Measurements from ENCODE around the gene USP7. TPM values are rescaled to one million over a fixed set of nuclear protein-coding genes. Genes with fewer than 3 reads are reported as not detected.

Gene USP7
- total RNA-seq, 4 donors from 2014 or later, result 62.5 to 109 (median 89.1) TPM

DNA sequence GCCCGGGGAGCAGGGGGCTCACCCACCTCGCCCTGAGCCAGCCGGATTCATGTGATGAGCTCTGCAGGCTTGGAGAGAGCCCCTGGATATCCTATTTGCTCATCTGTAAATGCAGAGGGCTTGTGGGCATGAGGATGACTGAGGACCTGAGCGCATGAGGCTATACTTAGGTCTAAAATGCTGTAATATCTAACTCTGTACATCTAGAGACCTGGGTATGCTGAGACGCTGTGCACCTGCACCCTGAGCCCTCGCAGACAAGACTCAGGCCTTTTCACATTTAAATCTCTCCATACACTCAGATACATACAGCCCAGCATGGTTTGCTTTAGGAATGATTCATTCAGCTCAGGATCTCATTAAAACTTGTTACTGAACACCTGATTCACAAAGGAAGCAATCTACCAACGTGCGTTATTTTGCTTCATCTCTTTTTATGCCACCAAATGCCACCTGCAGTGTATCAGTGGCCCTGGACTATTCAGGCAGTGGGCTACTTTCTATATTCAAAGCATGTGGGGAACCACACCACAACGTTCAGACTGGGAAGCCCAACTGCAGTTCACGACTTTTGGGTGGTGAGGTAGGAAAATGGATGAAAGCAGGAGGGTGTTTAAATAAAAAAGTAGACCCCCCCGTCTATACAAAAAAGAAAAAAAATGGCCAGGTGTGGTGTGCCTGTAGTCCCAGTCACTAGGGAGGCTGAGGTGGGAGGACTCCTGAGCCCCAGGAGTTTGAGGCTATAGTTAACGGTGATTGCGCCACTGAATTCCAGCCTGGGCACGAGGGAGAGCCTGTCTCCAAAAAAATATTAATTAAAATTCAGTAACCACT lies 12.0 kb downstream of the USP7 start:
- peaks cover 23 to 93% (median 75%) of the 10 kb centered on the region in 3 donors for H3K4me1 ChIP-seq
- H3K36me3 ChIP-seq, result no peaks in the 10 kb centered on the region
- H3K4me3 ChIP-seq, result no peak overlapping the region
- no peak overlapping the region for H3K27ac ChIP-seq
- H3K9me3 ChIP-seq, result no peaks in the 10 kb centered on the region
- WGBS, 2 donors, result 58 to 65% methylated on average over 10 to 13 of the region's 14 CpGs
- no peak for DNase-seq
- intact Hi-C loops (cut with DNase I), result no loop called here
- TF ChIP-seq, protein P1, sequence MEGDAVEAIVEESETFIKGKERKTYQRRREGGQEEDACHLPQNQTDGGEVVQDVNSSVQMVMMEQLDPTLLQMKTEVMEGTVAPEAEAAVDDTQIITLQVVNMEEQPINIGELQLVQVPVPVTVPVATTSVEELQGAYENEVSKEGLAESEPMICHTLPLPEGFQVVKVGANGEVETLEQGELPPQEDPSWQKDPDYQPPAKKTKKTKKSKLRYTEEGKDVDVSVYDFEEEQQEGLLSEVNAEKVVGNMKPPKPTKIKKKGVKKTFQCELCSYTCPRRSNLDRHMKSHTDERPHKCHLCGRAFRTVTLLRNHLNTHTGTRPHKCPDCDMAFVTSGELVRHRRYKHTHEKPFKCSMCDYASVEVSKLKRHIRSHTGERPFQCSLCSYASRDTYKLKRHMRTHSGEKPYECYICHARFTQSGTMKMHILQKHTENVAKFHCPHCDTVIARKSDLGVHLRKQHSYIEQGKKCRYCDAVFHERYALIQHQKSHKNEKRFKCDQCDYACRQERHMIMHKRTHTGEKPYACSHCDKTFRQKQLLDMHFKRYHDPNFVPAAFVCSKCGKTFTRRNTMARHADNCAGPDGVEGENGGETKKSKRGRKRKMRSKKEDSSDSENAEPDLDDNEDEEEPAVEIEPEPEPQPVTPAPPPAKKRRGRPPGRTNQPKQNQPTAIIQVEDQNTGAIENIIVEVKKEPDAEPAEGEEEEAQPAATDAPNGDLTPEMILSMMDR (IDR thresholded peaks at IDR 0.05), result no peak
- TF ChIP-seq POLR2A (IDR thresholded peaks at IDR 0.05), result no peak
- no peaks in the 10 kb centered on the region for H3K27me3 ChIP-seq

DNA sequence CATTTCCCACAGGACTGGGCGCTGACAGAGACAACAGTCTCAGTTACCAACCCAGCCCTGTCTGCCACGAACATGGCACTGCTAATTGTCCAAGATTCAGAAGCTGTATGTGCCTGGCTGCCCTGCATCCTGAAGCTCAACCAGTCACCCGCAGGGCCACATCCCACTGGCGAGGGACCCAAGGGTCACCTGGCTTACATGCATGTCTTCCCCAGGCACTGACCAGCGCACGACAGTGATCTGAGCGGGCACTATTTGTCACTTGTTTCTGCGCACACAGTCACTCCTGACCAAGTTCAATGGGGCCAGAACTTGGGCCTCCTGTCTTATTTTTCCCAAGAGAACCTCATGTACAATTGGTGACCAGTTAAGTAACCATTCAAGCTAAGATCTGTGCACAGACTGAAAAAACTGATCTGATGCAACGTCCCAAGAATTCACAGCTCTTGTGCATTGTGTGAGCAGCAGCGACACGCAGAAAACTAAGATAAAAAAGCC lies 13.1 kb downstream of the USP7 start:
- no peaks in the 10 kb centered on the region for H3K9me3 ChIP-seq
- DNase-seq, result no peak
- no peak for TF ChIP-seq POLR2A (IDR thresholded peaks at IDR 0.05)
- TF ChIP-seq, protein P1 (IDR thresholded peaks at IDR 0.05), result no peak
- H3K4me3 ChIP-seq, result no peak overlapping the region
- WGBS, 2 donors, result 78 to 81% methylated on average over 9 to 11 of the region's 11 CpGs
- no peaks in the 10 kb centered on the region for H3K36me3 ChIP-seq
- intact Hi-C loops (cut with DNase I), result no loop called here
- H3K27me3 ChIP-seq, result no peaks in the 10 kb centered on the region
- H3K4me1 ChIP-seq, result peaks cover 15 to 93% (median 70%) of the 10 kb centered on the region in 3 donors
- no peak overlapping the region for H3K27ac ChIP-seq

DNA sequence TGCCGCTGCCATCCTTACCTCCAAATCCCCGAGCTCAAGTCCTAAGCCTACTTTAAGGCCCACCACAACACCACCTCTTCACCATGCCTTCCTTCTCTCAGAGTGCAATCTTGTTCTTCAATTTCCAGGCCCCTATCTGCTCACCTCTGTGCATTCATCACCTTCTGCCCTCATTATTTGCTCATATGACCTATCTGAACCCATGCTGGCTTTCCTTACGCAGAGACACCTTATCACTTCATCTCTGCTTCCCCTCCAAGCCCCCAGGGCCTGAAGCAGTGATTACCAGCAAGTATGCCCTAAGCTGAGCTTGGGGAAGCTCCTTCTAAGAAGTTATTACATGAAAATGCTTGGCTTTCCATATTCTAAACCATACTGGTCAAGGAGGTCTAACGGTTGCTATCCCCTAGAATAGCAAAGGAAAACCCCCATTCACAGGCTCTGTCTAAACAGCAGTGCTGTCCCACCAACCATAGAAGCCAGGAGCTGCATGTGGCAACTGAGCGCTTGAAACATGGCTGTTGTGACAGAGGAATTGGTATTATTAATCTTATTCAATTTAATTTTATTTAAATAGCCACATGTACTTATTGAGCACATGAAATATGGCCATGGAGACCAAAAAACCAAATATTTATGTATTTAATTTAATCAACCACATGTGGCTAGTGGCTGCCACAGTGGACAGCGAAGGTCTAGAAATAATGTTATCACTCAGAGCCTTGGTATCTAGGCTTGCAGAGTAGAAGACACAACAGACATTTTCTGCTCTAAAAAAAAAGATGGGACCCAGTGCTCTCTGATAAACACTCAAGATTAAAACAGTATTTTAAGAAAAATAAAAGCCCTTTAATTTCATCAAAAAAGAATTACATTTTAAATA lies 13.9 kb downstream of the USP7 start:
- peaks cover 15 to 93% (median 64%) of the 10 kb centered on the region in 3 donors for H3K4me1 ChIP-seq
- no peak for DNase-seq
- 71 to 72% methylated on average over 6 of the region's 6 CpGs for WGBS, 2 donors
- no peak for TF ChIP-seq POLR2A (IDR thresholded peaks at IDR 0.05)
- TF ChIP-seq, protein P1 (IDR thresholded peaks at IDR 0.05), result no peak
- H3K27me3 ChIP-seq, result no peaks in the 10 kb centered on the region
- H3K27ac ChIP-seq, result no peak overlapping the region
- H3K36me3 ChIP-seq, result no peaks in the 10 kb centered on the region
- H3K9me3 ChIP-seq, result no peaks in the 10 kb centered on the region
- intact Hi-C loops (cut with DNase I), result no loop called here
- no peak overlapping the region for H3K4me3 ChIP-seq

DNA sequence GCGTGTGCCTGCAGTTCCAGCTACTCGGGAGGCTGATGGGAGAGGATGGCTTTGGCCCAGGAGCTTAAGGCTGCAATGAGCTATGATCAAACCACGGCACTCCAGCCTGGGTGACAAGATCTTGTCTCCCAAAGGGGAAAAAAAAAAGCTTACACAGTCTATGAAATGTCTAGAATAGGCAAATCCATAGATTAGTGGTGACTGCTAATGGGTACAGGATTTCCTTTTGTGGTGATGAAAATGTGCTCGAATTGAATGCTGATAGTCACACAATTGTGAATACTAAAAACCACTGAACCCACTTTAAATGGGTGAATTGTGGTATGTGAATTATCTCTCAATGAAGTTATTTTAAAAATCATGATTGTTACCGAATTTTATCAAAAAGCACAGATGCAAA lies 14.9 kb downstream of the USP7 start:
- Histone ChIP-seq H3K27me3 (no peaks in the 10 kb centered on the region), H3K4me3 (no peak overlapping the region), H3K4me1 (peaks cover 15 to 95% (median 61%) of the 10 kb centered on the region in 3 donors), H3K36me3 (no peaks in the 10 kb centered on the region), H3K9me3 (no peaks in the 10 kb centered on the region), H3K27ac (no peak overlapping the region)
- WGBS, 2 donors, result 60 to 73% methylated on average over 5 of the region's 5 CpGs
- intact Hi-C loops (cut with DNase I), result no loop called here
- TF ChIP-seq, protein P1 (IDR thresholded peaks at IDR 0.05), result no peak
- TF ChIP-seq POLR2A (IDR thresholded peaks at IDR 0.05), result no peak
- DNase-seq, result no peak

All from esophagus squamous epithelium (tissue), 5 donors.